Liver (tissue), 9 donors: ENCODE data around the gene LYPD3. TPM values are rescaled to one million over a fixed set of nuclear protein-coding genes. Genes with fewer than 3 reads are reported as not detected.

ENCODE experiments used
- DNase-seq: peaks from one replicate; pipeline ENCODE4 v3.0.0-alpha.2; 2017; ENCODE audit warnings: low spot score
- H3K27ac ChIP-seq, 2 donors: one replicate each; pipeline ENCODE4 v1.7.0; 2013; ENCODE audit warnings: inconsistent platforms in 2 of 2, low read length in 2 of 2, control low read depth in 1 of 2, low read depth in 1 of 2, mild to moderate bottlenecking in 1 of 2
- H3K27me3 ChIP-seq, 4 donors: one replicate each; pipeline versions ENCODE4 v1.6.1 to v1.7.0; 2013; ENCODE audit warnings: low read length in 3 of 4, inconsistent platforms in 1 of 4, mild to moderate bottlenecking in 1 of 4, moderate library complexity in 1 of 4; ENCODE audit not compliant: control insufficient read depth in 4 of 4, insufficient read depth in 4 of 4
- H3K36me3 ChIP-seq, 4 donors: one replicate each; pipeline versions ENCODE4 v1.6.1 to v1.7.0; 2013; ENCODE audit warnings: low read length in 3 of 4, mild to moderate bottlenecking in 3 of 4, low read depth in 1 of 4, moderate library complexity in 1 of 4; ENCODE audit not compliant: control insufficient read depth in 4 of 4, insufficient read depth in 3 of 4
- H3K4me1 ChIP-seq, 4 donors: one replicate each; pipeline versions ENCODE4 v1.6.1 to v1.7.0; 2013; ENCODE audit warnings: low read length in 3 of 4, mild to moderate bottlenecking in 3 of 4, moderate library complexity in 1 of 4; ENCODE audit not compliant: control insufficient read depth in 4 of 4, insufficient read depth in 4 of 4
- H3K4me3 ChIP-seq, 3 donors: one replicate each; pipeline versions ENCODE4 v1.6.1 to v1.7.0; 2013; ENCODE audit warnings: low read length in 3 of 3, control low read depth in 1 of 3, low read depth in 1 of 3, mild to moderate bottlenecking in 1 of 3
- H3K9ac ChIP-seq, 2 donors: one replicate each; pipeline ENCODE4 v1.7.0; 2013; ENCODE audit warnings: low read length in 2 of 2, mild to moderate bottlenecking in 2 of 2, moderate library complexity in 2 of 2, control low read depth in 1 of 2, low read depth in 1 of 2
- H3K9me3 ChIP-seq, 4 donors: one replicate each; pipeline versions ENCODE4 v1.6.1 to v1.7.0; 2013; ENCODE audit warnings: low read length in 3 of 4; ENCODE audit not compliant: control insufficient read depth in 4 of 4
- HNF4G ChIP-seq: IDR thresholded peaks from 2 replicates; pipeline ENCODE4 v1.6.1; 2016; ENCODE audit warnings: antibody characterized with exemption
- JUND ChIP-seq, 2 donors: IDR thresholded peaks; 2 replicates each; pipeline ENCODE4 v1.6.1; 2016; ENCODE audit warnings: antibody characterized with exemption in 2 of 2
- RAD21 ChIP-seq, 2 donors: IDR thresholded peaks; 2 replicates each; pipeline ENCODE4 v1.6.1; 2016; ENCODE audit warnings: antibody characterized with exemption in 2 of 2, mild to moderate bottlenecking in 2 of 2
- RXRA ChIP-seq, 2 donors: IDR thresholded peaks; 2 replicates each; pipeline ENCODE4 v1.6.1; 2017 to 2018; ENCODE audit warnings: antibody characterized with exemption in 2 of 2, mild to moderate bottlenecking in 1 of 2
- SP1 ChIP-seq: IDR thresholded peaks from 2 replicates; pipeline ENCODE4 v1.6.1; 2018; ENCODE audit warnings: antibody characterized with exemption, mild to moderate bottlenecking
- YY1 ChIP-seq: IDR thresholded peaks from 2 replicates; pipeline ENCODE4 v1.6.1; 2016; ENCODE audit warnings: antibody characterized with exemption, mild to moderate bottlenecking
- WGBS: extraction: QIAGEN DNeasy Blood & Tissue Kit; methylation state at CpG from one replicate; pipeline ENCODE4 v1.1.7; 2013; 5-methylcytosine and 5-hydroxymethylcytosine counted together
- polyA plus RNA-seq, 2 donors: library from polyadenylated mRNA; stranded (reverse) in 1 of 2; unstranded in 1 of 2; fragments of 200-250 nt in 1 of 2; fragments of >200 nt in 1 of 2; fragmentation: Nextera tagmentation in 1 of 2; extraction: Ambion mirVana in 1 of 2; gene quantifications; one replicate each; pipeline versions ENCODE4 v1.2.1 to v1.2.3, GENCODE V29; 2013 to 2015
- total RNA-seq, 2 donors: library from RNA; depleted of rRNA; stranded (reverse); fragments of >200 nt; gene quantifications; one replicate each; pipeline ENCODE4 v1.2.3, GENCODE V29; 2014
- TF ChIP-seq, protein P1 (sequence below): IDR thresholded peaks from 2 replicates; pipeline ENCODE4 v1.6.1; 2016; ENCODE audit warnings: antibody characterized with exemption, mild to moderate bottlenecking
- TF ChIP-seq, protein P2 (sequence below): fragments of 150-350 bp; IDR thresholded peaks from 2 replicates; pipeline ENCODE4 v1.5.1; 2017; ENCODE audit warnings: improper control_type of control experiment, low read depth, low read length; ENCODE audit not compliant: missing input control
- TF ChIP-seq, protein P3 (sequence below): IDR thresholded peaks from 2 replicates; pipeline ENCODE4 v1.6.1; 2016; ENCODE audit warnings: antibody characterized with exemption
- TF ChIP-seq, protein P4 (sequence below): IDR thresholded peaks from 2 replicates; pipeline ENCODE4 v1.6.1; 2016; ENCODE audit warnings: antibody characterized with exemption
- TF ChIP-seq, protein P5 (sequence below): IDR thresholded peaks from 2 replicates; pipeline ENCODE4 v1.6.1; 2016; ENCODE audit warnings: antibody characterized with exemption
- donor health status: healthy.
- donor health status: healthy.
- donor health status: healthy.
- donor health status: healthy.
- donor health status: healthy.

The LYPD3 gene
- total and polyA plus RNA-seq, 4 donors = 0.08 to 0.38 (median 0.18) TPM

DNA sequence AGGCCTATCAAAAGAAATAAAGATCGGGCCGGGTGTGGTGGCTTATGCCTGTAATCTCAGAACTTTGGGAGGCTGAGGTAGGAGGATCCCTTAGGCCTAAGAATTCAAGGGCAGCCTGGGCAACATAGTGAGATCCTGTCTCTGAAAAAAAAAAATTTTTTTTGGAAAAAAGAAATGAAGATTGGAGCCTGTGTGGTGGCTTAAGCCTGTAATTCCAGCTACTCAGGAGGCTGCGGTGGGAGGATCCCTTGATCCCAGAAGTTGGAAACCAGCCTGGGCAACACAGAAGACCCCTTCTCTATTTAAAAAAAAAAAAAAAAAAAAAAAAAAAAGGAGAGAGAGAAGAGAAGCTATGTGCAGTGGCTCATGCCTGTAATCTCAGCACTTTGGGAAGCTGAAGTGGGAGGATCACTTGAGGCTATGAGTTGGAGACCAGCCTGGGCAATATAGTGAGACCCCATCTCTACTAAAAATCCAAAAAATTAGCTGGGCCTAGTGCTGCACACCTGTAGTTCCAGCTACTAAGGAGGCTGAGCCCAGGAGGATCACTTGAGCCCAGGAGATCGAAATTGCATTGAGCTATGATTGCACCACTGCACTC lies 14.7 kb upstream of the LYPD3 start:
- H3K4me3 ChIP-seq = no peak overlapping the region
- no peak overlapping the region for H3K9ac ChIP-seq
- H3K9me3 ChIP-seq = no peaks in the 10 kb centered on the region
- no peak for DNase-seq
- no peak overlapping the region for H3K27ac ChIP-seq
- TF ChIP-seq, protein P1, sequence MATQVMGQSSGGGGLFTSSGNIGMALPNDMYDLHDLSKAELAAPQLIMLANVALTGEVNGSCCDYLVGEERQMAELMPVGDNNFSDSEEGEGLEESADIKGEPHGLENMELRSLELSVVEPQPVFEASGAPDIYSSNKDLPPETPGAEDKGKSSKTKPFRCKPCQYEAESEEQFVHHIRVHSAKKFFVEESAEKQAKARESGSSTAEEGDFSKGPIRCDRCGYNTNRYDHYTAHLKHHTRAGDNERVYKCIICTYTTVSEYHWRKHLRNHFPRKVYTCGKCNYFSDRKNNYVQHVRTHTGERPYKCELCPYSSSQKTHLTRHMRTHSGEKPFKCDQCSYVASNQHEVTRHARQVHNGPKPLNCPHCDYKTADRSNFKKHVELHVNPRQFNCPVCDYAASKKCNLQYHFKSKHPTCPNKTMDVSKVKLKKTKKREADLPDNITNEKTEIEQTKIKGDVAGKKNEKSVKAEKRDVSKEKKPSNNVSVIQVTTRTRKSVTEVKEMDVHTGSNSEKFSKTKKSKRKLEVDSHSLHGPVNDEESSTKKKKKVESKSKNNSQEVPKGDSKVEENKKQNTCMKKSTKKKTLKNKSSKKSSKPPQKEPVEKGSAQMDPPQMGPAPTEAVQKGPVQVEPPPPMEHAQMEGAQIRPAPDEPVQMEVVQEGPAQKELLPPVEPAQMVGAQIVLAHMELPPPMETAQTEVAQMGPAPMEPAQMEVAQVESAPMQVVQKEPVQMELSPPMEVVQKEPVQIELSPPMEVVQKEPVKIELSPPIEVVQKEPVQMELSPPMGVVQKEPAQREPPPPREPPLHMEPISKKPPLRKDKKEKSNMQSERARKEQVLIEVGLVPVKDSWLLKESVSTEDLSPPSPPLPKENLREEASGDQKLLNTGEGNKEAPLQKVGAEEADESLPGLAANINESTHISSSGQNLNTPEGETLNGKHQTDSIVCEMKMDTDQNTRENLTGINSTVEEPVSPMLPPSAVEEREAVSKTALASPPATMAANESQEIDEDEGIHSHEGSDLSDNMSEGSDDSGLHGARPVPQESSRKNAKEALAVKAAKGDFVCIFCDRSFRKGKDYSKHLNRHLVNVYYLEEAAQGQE = no peak
- TF ChIP-seq, protein P2, sequence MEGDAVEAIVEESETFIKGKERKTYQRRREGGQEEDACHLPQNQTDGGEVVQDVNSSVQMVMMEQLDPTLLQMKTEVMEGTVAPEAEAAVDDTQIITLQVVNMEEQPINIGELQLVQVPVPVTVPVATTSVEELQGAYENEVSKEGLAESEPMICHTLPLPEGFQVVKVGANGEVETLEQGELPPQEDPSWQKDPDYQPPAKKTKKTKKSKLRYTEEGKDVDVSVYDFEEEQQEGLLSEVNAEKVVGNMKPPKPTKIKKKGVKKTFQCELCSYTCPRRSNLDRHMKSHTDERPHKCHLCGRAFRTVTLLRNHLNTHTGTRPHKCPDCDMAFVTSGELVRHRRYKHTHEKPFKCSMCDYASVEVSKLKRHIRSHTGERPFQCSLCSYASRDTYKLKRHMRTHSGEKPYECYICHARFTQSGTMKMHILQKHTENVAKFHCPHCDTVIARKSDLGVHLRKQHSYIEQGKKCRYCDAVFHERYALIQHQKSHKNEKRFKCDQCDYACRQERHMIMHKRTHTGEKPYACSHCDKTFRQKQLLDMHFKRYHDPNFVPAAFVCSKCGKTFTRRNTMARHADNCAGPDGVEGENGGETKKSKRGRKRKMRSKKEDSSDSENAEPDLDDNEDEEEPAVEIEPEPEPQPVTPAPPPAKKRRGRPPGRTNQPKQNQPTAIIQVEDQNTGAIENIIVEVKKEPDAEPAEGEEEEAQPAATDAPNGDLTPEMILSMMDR = no peak
- TF ChIP-seq RAD21 (IDR thresholded peaks at IDR 0.05) (no peak), SP1 (no peak), RXRA (IDR thresholded peaks at IDR 0.05) (no peak)
- TF ChIP-seq, protein P3, sequence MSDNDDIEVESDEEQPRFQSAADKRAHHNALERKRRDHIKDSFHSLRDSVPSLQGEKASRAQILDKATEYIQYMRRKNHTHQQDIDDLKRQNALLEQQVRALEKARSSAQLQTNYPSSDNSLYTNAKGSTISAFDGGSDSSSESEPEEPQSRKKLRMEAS = no peak
- 95% methylated on average over 4 of the region's 4 CpGs for WGBS
- no peaks in the 10 kb centered on the region for H3K27me3 ChIP-seq
- peaks cover 0 to under 1% (median 0%) of the 10 kb centered on the region in 4 donors for H3K4me1 ChIP-seq
- H3K36me3 ChIP-seq = peaks cover 0 to 21% (median 8%) of the 10 kb centered on the region in 4 donors

DNA sequence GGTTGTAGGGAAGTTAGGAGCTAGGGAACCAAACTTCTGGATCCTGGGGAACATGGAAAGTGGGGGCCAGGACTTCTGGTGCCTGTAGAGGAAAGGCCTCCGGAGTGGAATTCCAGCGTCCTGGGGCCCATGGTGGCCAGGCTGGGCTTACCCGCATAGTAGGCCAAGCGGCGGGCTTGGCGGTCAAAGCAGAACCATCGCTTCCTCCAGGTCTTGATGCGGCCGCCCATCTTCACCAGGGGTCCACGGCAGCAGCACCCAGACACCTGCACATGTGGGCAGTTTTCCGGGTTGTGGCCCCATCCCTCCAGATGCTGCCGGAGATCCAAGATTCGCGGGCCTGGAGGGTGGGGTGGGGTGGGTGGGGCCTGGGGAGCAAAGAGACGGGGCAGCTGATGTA lies 13.8 kb upstream of the LYPD3 start:
- Histone ChIP-seq H3K4me3 (no peak overlapping the region), H3K36me3 (peaks cover 0 to 21% (median 8%) of the 10 kb centered on the region in 4 donors), H3K4me1 (peaks cover 0 to 4% (median 2%) of the 10 kb centered on the region in 4 donors), H3K9me3 (no peaks in the 10 kb centered on the region), H3K27me3 (no peaks in the 10 kb centered on the region), H3K27ac (no peak overlapping the region), H3K9ac (no peak overlapping the region)
- WGBS = 95% methylated on average over 15 of the region's 15 CpGs
- no peak for TF ChIP-seq HNF4G
- no peak for TF ChIP-seq RXRA (IDR thresholded peaks at IDR 0.05)
- TF ChIP-seq, protein P4, sequence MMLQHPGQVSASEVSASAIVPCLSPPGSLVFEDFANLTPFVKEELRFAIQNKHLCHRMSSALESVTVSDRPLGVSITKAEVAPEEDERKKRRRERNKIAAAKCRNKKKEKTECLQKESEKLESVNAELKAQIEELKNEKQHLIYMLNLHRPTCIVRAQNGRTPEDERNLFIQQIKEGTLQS = no peak
- TF ChIP-seq, protein P2 = no peak
- TF ChIP-seq SP1 = no peak
- TF ChIP-seq, protein P5, sequence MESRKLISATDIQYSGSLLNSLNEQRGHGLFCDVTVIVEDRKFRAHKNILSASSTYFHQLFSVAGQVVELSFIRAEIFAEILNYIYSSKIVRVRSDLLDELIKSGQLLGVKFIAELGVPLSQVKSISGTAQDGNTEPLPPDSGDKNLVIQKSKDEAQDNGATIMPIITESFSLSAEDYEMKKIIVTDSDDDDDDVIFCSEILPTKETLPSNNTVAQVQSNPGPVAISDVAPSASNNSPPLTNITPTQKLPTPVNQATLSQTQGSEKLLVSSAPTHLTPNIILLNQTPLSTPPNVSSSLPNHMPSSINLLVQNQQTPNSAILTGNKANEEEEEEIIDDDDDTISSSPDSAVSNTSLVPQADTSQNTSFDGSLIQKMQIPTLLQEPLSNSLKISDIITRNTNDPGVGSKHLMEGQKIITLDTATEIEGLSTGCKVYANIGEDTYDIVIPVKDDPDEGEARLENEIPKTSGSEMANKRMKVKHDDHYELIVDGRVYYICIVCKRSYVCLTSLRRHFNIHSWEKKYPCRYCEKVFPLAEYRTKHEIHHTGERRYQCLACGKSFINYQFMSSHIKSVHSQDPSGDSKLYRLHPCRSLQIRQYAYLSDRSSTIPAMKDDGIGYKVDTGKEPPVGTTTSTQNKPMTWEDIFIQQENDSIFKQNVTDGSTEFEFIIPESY = no peak
- TF ChIP-seq, protein P3 = no peak
- TF ChIP-seq YY1 = no peak
- TF ChIP-seq JUND (IDR thresholded peaks at IDR 0.05) = no peak
- DNase-seq = no peak
